GM23248 (cell line): ENCODE data around the gene LRRC7. TPM values are rescaled to one million over a fixed set of nuclear protein-coding genes. Genes with fewer than 3 reads are reported as not detected.
"Not testable (repeated sequence)": the region's sequence is repeated elsewhere in the genome, so short reads cannot be mapped to it uniquely, and the experiment has no call there.

Source experiments
- DNase-seq: peaks from one replicate; pipeline ENCODE4 v3.0.0-alpha.2; 2015
- H2AFZ ChIP-seq: fragments of 200-600 bp; sonication (generic); 2 replicates; pipeline ENCODE4 v1.6.1; 2016; ENCODE audit warnings: antibody characterized with exemption
- H3F3A ChIP-seq: fragments of 200-600 bp; sonication (generic); 2 replicates; pipeline ENCODE4 v1.6.1; 2016; ENCODE audit warnings: mild to moderate bottlenecking, antibody characterized with exemption, mixed run types; ENCODE audit not compliant: insufficient read depth
- H3K27ac ChIP-seq: fragments of 200-600 bp; sonication (generic); 2 replicates; pipeline ENCODE4 v1.5.1; 2016; ENCODE audit warnings: mild to moderate bottlenecking
- H3K27me3 ChIP-seq: fragments of 200-600 bp; sonication (generic); replicated peaks from 2 replicates; pipeline ENCODE4 v1.6.1; 2016; ENCODE audit warnings: mild to moderate bottlenecking; ENCODE audit not compliant: insufficient read depth
- H3K36me3 ChIP-seq: fragments of 200-600 bp; sonication (generic); 2 replicates; pipeline ENCODE4 v1.6.1; 2016; ENCODE audit warnings: low read depth, mild to moderate bottlenecking
- H3K4me1 ChIP-seq: fragments of 200-600 bp; sonication (generic); 2 replicates; pipeline ENCODE4 v1.6.1; 2016; ENCODE audit warnings: mild to moderate bottlenecking; ENCODE audit not compliant: insufficient read depth
- H3K4me2 ChIP-seq: fragments of 200-600 bp; sonication (generic); one replicate; pipeline ENCODE4 v1.6.1; 2016; ENCODE audit warnings: mild to moderate bottlenecking; ENCODE audit not compliant: unreplicated experiment
- H3K4me3 ChIP-seq: fragments of 200-600 bp; sonication (generic); 2 replicates; pipeline ENCODE4 v1.5.1; 2016; ENCODE audit warnings: mild to moderate bottlenecking
- H3K79me2 ChIP-seq: fragments of 200-600 bp; sonication (generic); 2 replicates; pipeline ENCODE4 v1.6.1; 2016; ENCODE audit warnings: mild to moderate bottlenecking; ENCODE audit not compliant: insufficient read depth
- H3K9ac ChIP-seq: fragments of 200-600 bp; sonication (generic); 2 replicates; pipeline ENCODE4 v1.6.1; 2016; ENCODE audit warnings: mild to moderate bottlenecking
- H3K9me2 ChIP-seq: fragments of 200-600 bp; sonication (generic); 2 replicates; pipeline ENCODE4 v1.6.1; 2016; ENCODE audit warnings: mixed run types, mild to moderate bottlenecking, moderate library complexity; ENCODE audit not compliant: insufficient read depth
- H3K9me3 ChIP-seq: fragments of 200-600 bp; sonication (generic); one replicate; pipeline ENCODE4 v1.6.1; 2017; ENCODE audit warnings: low read depth
- H4K20me1 ChIP-seq: fragments of 200-600 bp; sonication (generic); 2 replicates; pipeline ENCODE4 v1.6.0; 2016; ENCODE audit not compliant: insufficient read depth
- EZH2 ChIP-seq: fragments of 200-600 bp; sonication (generic); IDR thresholded peaks from 2 replicates; pipeline ENCODE4 v1.6.1; 2018; ENCODE audit warnings: antibody characterized with exemption, mild to moderate bottlenecking; ENCODE audit not compliant: insufficient read depth, poor library complexity, severe bottlenecking
- EZH2phosphoT487 ChIP-seq: fragments of 200-600 bp; sonication (generic); IDR thresholded peaks from 2 replicates; pipeline ENCODE4 v1.6.1; 2018; ENCODE audit warnings: antibody characterized with exemption, moderate library complexity, mild to moderate bottlenecking, low read depth; ENCODE audit not compliant: insufficient read depth
- WGBS, 2 experiments: methylation state at CpG; one replicate each; pipeline ENCODE4 v1.1.6; 2015 to 2017; ENCODE audit warnings: low lambda C conversion rate in 2 of 2, low coverage in 1 of 2; ENCODE audit errors: missing lambda C conversion rate in 2 of 2; 5-methylcytosine and 5-hydroxymethylcytosine counted together
- in situ Hi-C: fragments of 300-500 bp; cut with MboI; formaldehyde crosslinking; loops from 2 replicates; pipeline ENCODE4 v1.15.0; 2020
- polyA plus RNA-seq: library from polyadenylated mRNA; unstranded; fragments of >200 nt; fragmentation: Nextera tagmentation; extraction: Ambion mirVana; gene quantifications from 2 replicates; pipeline ENCODE4 v1.2.1, GENCODE V29; 2016
- total RNA-seq: library from RNA; depleted of rRNA; stranded (reverse); fragments of >200 nt; shearing (Covaris generic); gene quantifications from 2 replicates; pipeline ENCODE4 v1.2.3, GENCODE V29; 2014

Gene LRRC7
- total and polyA plus RNA-seq, 2 experiments from 2014 or later: 0.29 TPM; not detected in 1

GRCh38 chr1:69921486-69921885, 353.8 kb downstream of the LRRC7 start:
- H3K9ac ChIP-seq: no peak overlapping the region
- no peak overlapping the region for H3K4me2 ChIP-seq
- no peaks in the 10 kb centered on the region for H3K9me2 ChIP-seq
- H3K9me3 ChIP-seq: no peaks in the 10 kb centered on the region
- H3K79me2 ChIP-seq: no peaks in the 10 kb centered on the region
- H3F3A ChIP-seq: no peaks in the 10 kb centered on the region
- no peaks in the 10 kb centered on the region for H4K20me1 ChIP-seq
- no peak overlapping the region for H3K27ac ChIP-seq
- in situ Hi-C loops: no loop called here
- DNase-seq: no peak
- no peak overlapping the region for H2AFZ ChIP-seq
- H3K4me1 ChIP-seq: no peaks in the 10 kb centered on the region
- H3K36me3 ChIP-seq: no peaks in the 10 kb centered on the region
- TF ChIP-seq EZH2phosphoT487 (no peak), EZH2 (no peak)
- no peak overlapping the region for H3K4me3 ChIP-seq
- no peaks in the 10 kb centered on the region for H3K27me3 ChIP-seq

DNA sequence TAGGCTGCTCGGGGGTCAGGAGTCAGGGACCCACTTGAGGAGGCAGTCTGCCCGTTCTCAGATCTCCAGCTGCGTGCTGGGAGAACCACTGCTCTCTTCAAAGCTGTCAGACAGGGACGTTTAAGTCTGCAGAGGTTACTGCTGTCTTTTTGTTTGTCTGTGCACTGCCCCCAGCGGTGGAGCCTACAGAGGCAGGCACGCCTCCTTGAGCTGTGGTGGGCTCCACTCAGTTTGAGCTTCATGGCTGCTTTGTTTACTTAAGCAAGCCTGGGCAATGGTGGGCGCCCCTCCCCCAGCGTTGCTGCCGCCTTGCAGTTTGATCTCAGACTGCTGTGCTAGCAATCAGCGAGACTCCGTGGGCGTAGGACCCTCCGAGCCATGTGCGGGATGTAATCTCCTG, 360.5 kb downstream of the LRRC7 start:
- H3K4me3 ChIP-seq, H2AFZ ChIP-seq, H3K27me3 ChIP-seq, H3K36me3 ChIP-seq, H3K9ac ChIP-seq, H3K9me2 ChIP-seq, H3F3A ChIP-seq, H4K20me1 ChIP-seq, in situ Hi-C loops, H3K9me3 ChIP-seq, H3K4me2 ChIP-seq, DNase-seq, H3K4me1 ChIP-seq, H3K79me2 ChIP-seq, H3K27ac ChIP-seq: not testable (repeated sequence)
- WGBS, 2 experiments: 74 to 83% methylated on average over 14 of the region's 14 CpGs

DNA sequence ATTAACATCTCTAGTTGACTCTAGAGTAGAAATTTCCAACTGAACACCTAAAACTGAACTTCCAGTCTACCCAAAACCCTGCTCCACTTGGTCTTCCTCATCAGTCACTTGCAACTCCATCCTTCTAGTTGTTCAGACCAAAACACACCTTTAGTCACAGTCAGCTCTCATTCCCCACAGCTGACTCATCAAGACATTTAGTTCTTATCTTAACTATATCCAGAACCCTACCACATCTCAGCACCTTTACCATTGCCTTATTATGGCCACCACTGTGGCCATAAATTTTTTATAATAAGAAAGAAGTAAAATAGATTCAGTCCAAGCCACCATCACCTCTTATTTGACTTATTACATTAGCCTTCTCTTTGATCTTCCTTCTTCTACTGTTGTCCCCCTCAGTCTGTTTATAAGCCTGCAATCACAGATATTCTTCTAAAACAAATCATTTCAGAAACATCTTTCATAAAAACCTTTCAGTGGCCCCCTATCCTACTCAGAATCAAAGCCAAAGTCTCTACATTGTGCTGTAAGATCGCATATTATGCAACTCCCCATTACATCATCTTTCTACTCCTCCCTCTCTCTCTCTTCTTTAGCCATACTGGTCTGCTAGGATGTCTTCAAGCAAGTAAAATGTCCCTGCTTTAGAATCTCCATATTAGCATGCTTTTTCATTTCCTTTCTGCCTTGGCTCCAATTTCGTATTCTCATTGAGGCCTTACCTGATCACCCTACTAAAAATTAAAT, 361.8 kb downstream of the LRRC7 start:
- Histone ChIP-seq H3K4me1 (no peaks in the 10 kb centered on the region), H4K20me1 (no peaks in the 10 kb centered on the region), H3K9me2 (no peaks in the 10 kb centered on the region), H3K79me2 (no peaks in the 10 kb centered on the region), H3K4me2 (no peak overlapping the region), H3F3A (no peaks in the 10 kb centered on the region), H3K9ac (no peak overlapping the region), H3K27me3 (no peaks in the 10 kb centered on the region), H3K4me3 (no peak overlapping the region), H3K27ac (no peak overlapping the region), H3K9me3 (no peaks in the 10 kb centered on the region), H3K36me3 (no peaks in the 10 kb centered on the region), H2AFZ (no peak overlapping the region)
- DNase-seq: peak; percentile 27
- in situ Hi-C loops: no loop called here
- TF ChIP-seq EZH2phosphoT487 (no peak), EZH2 (no peak)
- 88 to 93% methylated on average over 2 of the region's 2 CpGs for WGBS, 2 experiments

GRCh38 chr1:69930396-69930795, 362.7 kb downstream of the LRRC7 start:
- H3K27me3 ChIP-seq: no peaks in the 10 kb centered on the region
- H3K27ac ChIP-seq: no peak overlapping the region
- no peaks in the 10 kb centered on the region for H3K79me2 ChIP-seq
- no peaks in the 10 kb centered on the region for H3K4me1 ChIP-seq
- no peaks in the 10 kb centered on the region for H3K36me3 ChIP-seq
- no peak overlapping the region for H3K4me3 ChIP-seq
- no peaks in the 10 kb centered on the region for H3K9me2 ChIP-seq
- no peaks in the 10 kb centered on the region for H3K9me3 ChIP-seq
- no peak overlapping the region for H3K9ac ChIP-seq
- in situ Hi-C loops: no loop called here
- H3K4me2 ChIP-seq: no peak overlapping the region
- 83 to 96% methylated on average over 2 of the region's 2 CpGs for WGBS, 2 experiments
- no peaks in the 10 kb centered on the region for H4K20me1 ChIP-seq
- no peak for DNase-seq
- no peak overlapping the region for H2AFZ ChIP-seq
- no peak for TF ChIP-seq EZH2
- TF ChIP-seq EZH2phosphoT487: no peak
- H3F3A ChIP-seq: no peaks in the 10 kb centered on the region

DNA sequence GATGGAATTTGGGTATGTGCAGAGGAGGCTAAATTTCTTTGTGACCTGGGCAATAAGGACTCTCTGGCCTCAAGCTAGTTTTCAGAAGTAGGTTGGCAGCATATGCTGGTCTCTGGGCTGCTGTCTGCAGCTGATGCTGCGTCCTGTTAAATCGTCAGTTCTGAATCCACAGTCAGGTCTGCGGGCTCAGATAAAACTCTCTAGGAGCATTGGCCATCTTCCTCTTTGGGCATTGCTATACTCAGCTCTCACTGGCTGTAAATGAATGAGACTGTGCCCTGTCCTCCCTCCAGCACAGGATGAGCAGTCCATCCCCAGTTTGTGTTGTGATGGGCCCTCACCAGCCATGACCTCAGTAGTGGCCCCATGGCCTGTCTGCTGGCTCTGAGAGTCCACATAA, 365.0 kb downstream of the LRRC7 start:
- Histone ChIP-seq H3K9me3 (no peaks in the 10 kb centered on the region), H3K27me3 (no peaks in the 10 kb centered on the region), H3K79me2 (no peaks in the 10 kb centered on the region), H3K4me3 (no peak overlapping the region), H2AFZ (no peak overlapping the region), H3K4me2 (no peak overlapping the region), H3K27ac (no peak overlapping the region), H3K4me1 (no peaks in the 10 kb centered on the region), H3K9ac (no peak overlapping the region), H3K36me3 (no peaks in the 10 kb centered on the region), H3K9me2 (no peaks in the 10 kb centered on the region), H3F3A (no peaks in the 10 kb centered on the region), H4K20me1 (no peaks in the 10 kb centered on the region)
- no peak for DNase-seq
- in situ Hi-C loops: no loop called here
- 93 to 95% methylated on average over 3 of the region's 3 CpGs for WGBS, 2 experiments
- no peak for TF ChIP-seq EZH2
- TF ChIP-seq EZH2phosphoT487: no peak
